K562 (cell line): ENCODE results near the gene DIS3L. TPM values are rescaled to one million over a fixed set of nuclear protein-coding genes. Genes with fewer than 3 reads are reported as not detected.

Source experiments
- ATAC-seq: fragments of 200-7000 bp; cut with Tn5 transposase; 3 replicates; pipeline ENCODE4 v1.9.1; 2020; ENCODE audit warnings: moderate library complexity
- BruUV-seq: library from RNA; stranded (reverse); fragments of 400-500 nt; replicated peaks from 2 replicates; lab custom pipeline; 2021; lab: Mats Ljungman, UMichigan
- CTCF ChIA-PET: fragments of 300-600 bp; formaldehyde crosslinking; extraction: SDS; loops from one replicate; lab custom pipeline; 2021; ENCODE audit warnings: low intra/inter-chr PET ratio; lab: Yijun Ruan, JAX
- POLR2A ChIA-PET: fragments of 300-600, 350-650 bp; sonication (Branson Sonifier 250); formaldehyde crosslinking; extraction: SDS; loops from one replicate; lab custom pipeline; 2021; ENCODE audit warnings: antibody characterized with exemption, inconsistent platforms; lab: Yijun Ruan, JAX
- DNase-seq, 4 experiments: peaks; one replicate each; pipeline versions ENCODE4 v3.0.0 to v3.0.0-alpha.2; 2011 to 2018; ENCODE audit warnings: low spot score in 3 of 4, mixed read lengths in 3 of 4; ENCODE audit errors: extremely low read depth in 1 of 4
- FAIRE-seq: peaks from 2 replicates; lab custom pipeline; 2011; peaks lifted over from hg19 to GRCh38; lab: Jason Lieb, UNC
- H2AFZ ChIP-seq: 2 replicates; pipeline ENCODE4 v1.6.0; 2011; ENCODE audit warnings: low read depth, low read length, control low read depth, inconsistent platforms
- H3K27ac ChIP-seq: fragments of 200-600 bp; 3 replicates; pipeline ENCODE4 v1.8.0; 2011; ENCODE audit warnings: low read depth, mild to moderate bottlenecking, control low read depth, inconsistent platforms, low read length, moderate library complexity, mixed read lengths; ENCODE audit errors: extremely low read depth
- H3K27me3 ChIP-seq, 2 experiments: fragments of 300-600 bp in 1 of 2; 2 replicates in 1 of 2; 3 replicates in 1 of 2; pipeline versions ENCODE4 v1.6.0 to v1.8.0; 2011; ENCODE audit warnings: inconsistent platforms in 2 of 2, low read length in 2 of 2, mild to moderate bottlenecking in 1 of 2, mixed read lengths in 1 of 2, moderate library complexity in 1 of 2; ENCODE audit not compliant: control insufficient read depth in 2 of 2, insufficient read depth in 2 of 2
- H3K36me3 ChIP-seq: fragments of 300-600 bp; 3 replicates; pipeline ENCODE4 v1.8.0; 2011; ENCODE audit warnings: mild to moderate bottlenecking, low read length, inconsistent platforms; ENCODE audit not compliant: control insufficient read depth, insufficient read depth
- H3K4me1 ChIP-seq, 2 experiments: fragments of 200-600 bp in 1 of 2; replicated peaks in 1 of 2; 2 replicates in 1 of 2; 3 replicates in 1 of 2; pipeline versions ENCODE4 v1.5.1 to v1.8.0; 2011; ENCODE audit warnings: inconsistent platforms in 2 of 2, low read length in 2 of 2, mild to moderate bottlenecking in 1 of 2, mixed read lengths in 1 of 2, moderate library complexity in 1 of 2; ENCODE audit not compliant: control insufficient read depth in 2 of 2, insufficient read depth in 2 of 2
- H3K4me2 ChIP-seq: 2 replicates; pipeline ENCODE4 v1.6.1; 2011; ENCODE audit warnings: low read length, control low read depth, inconsistent platforms, mixed read lengths; ENCODE audit not compliant: insufficient read depth
- H3K4me3 ChIP-seq: fragments of 200-600 bp; sonication (generic), shearing (Covaris generic); 2 replicates; pipeline ENCODE4 v1.5.1; 2016; ENCODE audit warnings: control low read depth, inconsistent platforms
- H3K79me2 ChIP-seq: fragments of 200-600 bp; 3 replicates; pipeline ENCODE4 v1.8.0; 2011; ENCODE audit warnings: low read length, inconsistent platforms; ENCODE audit not compliant: control insufficient read depth, insufficient read depth
- H3K9ac ChIP-seq, 2 experiments: 2 replicates each; pipeline versions ENCODE4 v1.6.0 to v1.6.1; 2011; ENCODE audit warnings: low read depth in 2 of 2, low read length in 2 of 2, control low read depth in 1 of 2, inconsistent platforms in 1 of 2, mild to moderate bottlenecking in 1 of 2, mixed read lengths in 1 of 2; ENCODE audit not compliant: insufficient read depth in 1 of 2
- H3K9me1 ChIP-seq: one replicate; pipeline ENCODE4 v1.6.0; 2011; ENCODE audit warnings: inconsistent platforms, mild to moderate bottlenecking, low read length, moderate library complexity; ENCODE audit not compliant: control insufficient read depth, insufficient read depth
- H3K9me3 ChIP-seq: replicated peaks from 2 replicates; pipeline ENCODE4 v1.5.1; 2011; ENCODE audit warnings: low read depth, low read length, inconsistent platforms; ENCODE audit not compliant: control insufficient read depth, insufficient read depth
- H4K20me1 ChIP-seq: replicated peaks from 2 replicates; pipeline ENCODE4 v1.6.1; 2011; ENCODE audit warnings: low read length, inconsistent platforms, mixed read lengths; ENCODE audit not compliant: control insufficient read depth, insufficient read depth
- GTF3C2 ChIP-seq: IDR thresholded peaks from 3 replicates; pipeline ENCODE4 v1.6.1; 2011; ENCODE audit warnings: borderline replicate concordance, mild to moderate bottlenecking, moderate library complexity; ENCODE audit not compliant: insufficient read length; ENCODE audit errors: extremely low read depth
- HDGF ChIP-seq: fragments of 450-650 bp; IDR thresholded peaks from 2 replicates; pipeline ENCODE4 v1.6.1; 2016
- MBD1 ChIP-seq: fragments of 250-450 bp; sonication (Bioruptor Pico); IDR thresholded peaks from 2 replicates; pipeline ENCODE4 v1.8.0; 2022; ENCODE audit warnings: inconsistent platforms
- NFE2 ChIP-seq: IDR thresholded peaks from 2 replicates; pipeline ENCODE4 v1.6.1; 2014; ENCODE audit warnings: antibody characterized with exemption, low read depth
- NR3C1 ChIP-seq: sonication (generic); formaldehyde crosslinking; IDR thresholded peaks from 2 replicates; pipeline ENCODE4 v1.8.1; 2022; ENCODE audit warnings: missing genetic modification reagents
- OTX1 ChIP-seq: fragments of 450-650 bp; formaldehyde crosslinking; IDR thresholded peaks from 2 replicates; pipeline ENCODE4 v1.4.0; 2022; ENCODE audit warnings: mild to moderate bottlenecking
- TAF1 ChIP-seq: IDR thresholded peaks from 2 replicates; pipeline ENCODE4 v1.6.1; 2011; ENCODE audit warnings: mild to moderate bottlenecking, low read length, moderate library complexity; ENCODE audit not compliant: insufficient read depth, control insufficient read depth, severe bottlenecking; ENCODE audit errors: extremely low read depth
- YY1 ChIP-seq, 3 experiments: IDR thresholded peaks; 2 replicates each; pipeline ENCODE4 v1.6.1; 2011; ENCODE audit warnings: low read length in 2 of 3, mild to moderate bottlenecking in 2 of 3, moderate library complexity in 2 of 3, borderline replicate concordance in 1 of 3, control low read depth in 1 of 3, low read depth in 1 of 3; ENCODE audit not compliant: insufficient read depth in 3 of 3, insufficient replicate concordance in 2 of 3, control insufficient read depth in 1 of 3, insufficient read length in 1 of 3; ENCODE audit errors: extremely low read depth in 1 of 3
- ZNF140 ChIP-seq: fragments of 250-450 bp; sonication (Bioruptor Pico); IDR thresholded peaks from 2 replicates; pipeline ENCODE4 v1.8.0; 2021; ENCODE audit warnings: moderate library complexity, mild to moderate bottlenecking, inconsistent platforms
- ZNF184 ChIP-seq: sonication (generic); formaldehyde crosslinking; IDR thresholded peaks from 2 replicates; pipeline ENCODE4 v1.5.0; 2020; ENCODE audit warnings: missing genetic modification reagents
- ZNF57 ChIP-seq: fragments of 450-650 bp; formaldehyde crosslinking; IDR thresholded peaks from 2 replicates; pipeline ENCODE4 v1.4.0; 2020; ENCODE audit warnings: mild to moderate bottlenecking, moderate library complexity
- WGBS: fragments of 100-300 bp; shearing (Covaris generic); methylation state at CpG from one replicate; pipeline ENCODE4 v1.1.6; 2016; ENCODE audit warnings: low coverage, mixed read lengths; ENCODE audit not compliant: insufficient coverage; ENCODE audit errors: missing lambda C conversion rate; 5-methylcytosine and 5-hydroxymethylcytosine counted together
- in situ Hi-C: fragments of 300-500 bp; cut with MboI; formaldehyde crosslinking; loops from 4 replicates; pipeline ENCODE4 v1.15.0; 2018; ENCODE audit warnings: inconsistent platforms, mixed read lengths
- intact Hi-C: fragments of 100-400 bp; cut with micrococcal nuclease; formaldehyde crosslinking; loops from 2 replicates; pipeline ENCODE4 v1.14.2; 2022
- polyA plus RNA-seq, 8 experiments: library from polyadenylated mRNA; depleted of rRNA in 4 of 8; stranded (reverse) in 5 of 8; unstranded in 3 of 8; fragments of >200 nt; fragmentation: Nextera tagmentation in 2 of 8; fragmentation: Illumina TruSeq in 1 of 8; extraction: Ambion mirVana in 2 of 8; extraction: Trizol in 1 of 8; gene quantifications; 2 replicates each; pipeline versions ENCODE4 v1.2.1 to v1.2.3, GENCODE V29; 2011 to 2014; ENCODE audit warnings: inconsistent platforms in 1 of 8, missing spikeins in 1 of 8
- total RNA-seq, 7 experiments: library from RNA; depleted of rRNA in 6 of 7; stranded (reverse); fragments of >200 nt in 6 of 7; fragmentation: Illumina TruSeq in 2 of 7; extraction: Trizol in 2 of 7; gene quantifications; 2 replicates each; pipeline versions ENCODE4 v1.2.1 to v1.2.3, GENCODE V29; 2011 to 2021; ENCODE audit warnings: low replicate concordance in 1 of 7
- TF ChIP-seq, protein P1 (sequence below): fragments of 450-650 bp; IDR thresholded peaks from 2 replicates; pipeline ENCODE4 v1.6.1; 2017; ENCODE audit warnings: antibody characterized with exemption

DIS3L gene
- total and polyA plus RNA-seq, 9 of the 15 experiments (the other 6 are each of a cell fraction or from before 2014, with no cell fraction given): 5.9 to 34.6 (median 16.9) TPM

GRCh38 chr15:66249605-66250174 is 43.7 kb upstream of the DIS3L start:
- Histone ChIP-seq H2AFZ (no peak overlapping the region), H3K9me1 (no peaks in the 10 kb centered on the region), H3K27me3 (peaks cover 44 to 57% of the 10 kb centered on the region in 2 experiments), H3K79me2 (no peaks in the 10 kb centered on the region), H3K4me1 (peaks cover 3 to 23% of the 10 kb centered on the region in 2 experiments; a peak in 3 of 5 replicates), H3K4me2 (no peak overlapping the region), H3K9ac (no peak overlapping the region), H3K27ac (no peak overlapping the region), H4K20me1 (peaks cover 15% of the 10 kb centered on the region; the same call in 1 of the 2 replicates), H3K4me3 (no peak overlapping the region), H3K9me3 (no peaks in the 10 kb centered on the region), H3K36me3 (no peaks in the 10 kb centered on the region)
- intact Hi-C loops (loop anchor here (5.0 kb wide), 1 partner anchor 38 kb away; no protein-coding TSS in a partner anchor), in situ Hi-C loops (no loop called here)
- 0% methylated on average over 2 of the region's 2 CpGs for WGBS
- FAIRE-seq (no peak), DNase-seq (no peak), ATAC-seq (no peak)
- BruUV-seq: no TSS peak
- TF ChIP-seq YY1 (IDR thresholded peaks at IDR 0.05; ENCODE audit: borderline replicate concordance in 1 of 3, control insufficient read depth in 1 of 3, extremely low read depth in 1 of 3, insufficient read depth in 3 of 3, insufficient read length in 1 of 3, insufficient replicate concordance in 2 of 3, low read depth in 1 of 3, low read length in 2 of 3): no peak
- no peak for TF ChIP-seq GTF3C2
- TF ChIP-seq NFE2: no peak
- no peak for TF ChIP-seq NR3C1 (CRISPR knock-in tag)
- TF ChIP-seq ZNF140 (CRISPR knock-in tag): no peak
- no peak for TF ChIP-seq OTX1 (CRISPR knock-in tag)
- TF ChIP-seq ZNF184 (CRISPR knock-in tag): no peak
- TF ChIP-seq MBD1 (CRISPR knock-in tag): no peak
- TF ChIP-seq, protein P1, sequence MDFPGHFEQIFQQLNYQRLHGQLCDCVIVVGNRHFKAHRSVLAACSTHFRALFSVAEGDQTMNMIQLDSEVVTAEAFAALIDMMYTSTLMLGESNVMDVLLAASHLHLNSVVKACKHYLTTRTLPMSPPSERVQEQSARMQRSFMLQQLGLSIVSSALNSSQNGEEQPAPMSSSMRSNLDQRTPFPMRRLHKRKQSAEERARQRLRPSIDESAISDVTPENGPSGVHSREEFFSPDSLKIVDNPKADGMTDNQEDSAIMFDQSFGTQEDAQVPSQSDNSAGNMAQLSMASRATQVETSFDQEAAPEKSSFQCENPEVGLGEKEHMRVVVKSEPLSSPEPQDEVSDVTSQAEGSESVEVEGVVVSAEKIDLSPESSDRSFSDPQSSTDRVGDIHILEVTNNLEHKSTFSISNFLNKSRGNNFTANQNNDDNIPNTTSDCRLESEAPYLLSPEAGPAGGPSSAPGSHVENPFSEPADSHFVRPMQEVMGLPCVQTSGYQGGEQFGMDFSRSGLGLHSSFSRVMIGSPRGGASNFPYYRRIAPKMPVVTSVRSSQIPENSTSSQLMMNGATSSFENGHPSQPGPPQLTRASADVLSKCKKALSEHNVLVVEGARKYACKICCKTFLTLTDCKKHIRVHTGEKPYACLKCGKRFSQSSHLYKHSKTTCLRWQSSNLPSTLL: no peak
- no peak for TF ChIP-seq TAF1
- no peak for TF ChIP-seq ZNF57 (CRISPR knock-in tag)
- no peak for TF ChIP-seq HDGF
- CTCF ChIA-PET: no interaction called here
- POLR2A ChIA-PET: no interaction called here
